K562 (cell line): ENCODE data around the gene KMT2A. TPM values are rescaled to one million over a fixed set of nuclear protein-coding genes. Genes with fewer than 3 reads are reported as not detected.

Experiments
- ARID4B ChIP-seq: sonication (generic); formaldehyde crosslinking; IDR thresholded peaks from 2 replicates; pipeline ENCODE4 v1.8.0; 2022; ENCODE audit warnings: mild to moderate bottlenecking, missing genetic modification reagents
- CREBBP ChIP-seq: IDR thresholded peaks from one replicate; pipeline ENCODE4 v1.6.1; 2012; ENCODE audit warnings: low read depth, mild to moderate bottlenecking, control low read depth, inconsistent platforms, low read length
- KLF6 ChIP-seq: fragments of 250-450 bp; sonication (Bioruptor Pico); IDR thresholded peaks from 2 replicates; pipeline ENCODE4 v1.4.0; 2020; ENCODE audit warnings: mild to moderate bottlenecking, moderate library complexity, borderline replicate concordance
- MED1 ChIP-seq: sonication (generic); formaldehyde crosslinking; IDR thresholded peaks from 2 replicates; pipeline ENCODE4 v1.8.1; 2023; ENCODE audit warnings: missing genetic modification reagents, borderline replicate concordance
- MEF2D ChIP-seq: conservative IDR thresholded peaks from 2 replicates; pipeline ENCODE4 v1.6.1; 2016; ENCODE audit warnings: low read depth, missing genetic modification characterization, missing compliant biosample characterization
- NCOA6 ChIP-seq: fragments of 450-650 bp; IDR thresholded peaks from 2 replicates; pipeline ENCODE4 v1.6.1; 2017; ENCODE audit warnings: mild to moderate bottlenecking
- PPARD ChIP-seq: fragments of 250-450 bp; sonication (Bioruptor Pico); IDR thresholded peaks from 2 replicates; pipeline ENCODE4 v1.8.0; 2022; ENCODE audit warnings: inconsistent platforms, mild to moderate bottlenecking, moderate library complexity
- PTBP1 ChIP-seq: fragments of 200-400 bp; formaldehyde crosslinking; IDR thresholded peaks from 2 replicates; pipeline ENCODE4 v1.6.1; 2017; ENCODE audit warnings: low read depth, low read length
- SIX5 ChIP-seq, 2 experiments: IDR thresholded peaks; 2 replicates each; pipeline ENCODE4 v1.6.1; 2011; ENCODE audit warnings: low read length in 2 of 2, borderline replicate concordance in 1 of 2, low read depth in 1 of 2, mild to moderate bottlenecking in 1 of 2, moderate library complexity in 1 of 2; ENCODE audit not compliant: insufficient read depth in 1 of 2
- SOX6 ChIP-seq: fragments of 450-650 bp; IDR thresholded peaks from 2 replicates; pipeline ENCODE4 v1.6.1; 2014; ENCODE audit warnings: mild to moderate bottlenecking
- SRSF1 ChIP-seq: fragments of 200-400 bp; formaldehyde crosslinking; IDR thresholded peaks from 2 replicates; pipeline ENCODE4 v1.6.1; 2017; ENCODE audit warnings: mild to moderate bottlenecking, low read depth, low read length, moderate library complexity
- WHSC1 ChIP-seq: IDR thresholded peaks from one replicate; pipeline ENCODE4 v1.6.1; 2012; ENCODE audit warnings: low read length, control low read depth, inconsistent platforms
- YBX1 ChIP-seq: fragments of 450-650 bp; IDR thresholded peaks from 2 replicates; pipeline ENCODE4 v1.7.1; 2016; ENCODE audit warnings: mild to moderate bottlenecking
- ZNF830 ChIP-seq: fragments of 250-450 bp; sonication (Bioruptor Pico); IDR thresholded peaks from 2 replicates; pipeline ENCODE4 v1.5.0; 2021; ENCODE audit warnings: mild to moderate bottlenecking
- polyA plus RNA-seq, 8 experiments: library from polyadenylated mRNA; depleted of rRNA in 4 of 8; stranded (reverse) in 5 of 8; unstranded in 3 of 8; fragments of >200 nt; fragmentation: Nextera tagmentation in 2 of 8; fragmentation: Illumina TruSeq in 1 of 8; extraction: Ambion mirVana in 2 of 8; extraction: Trizol in 1 of 8; gene quantifications; 2 replicates each; pipeline versions ENCODE4 v1.2.1 to v1.2.3, GENCODE V29; 2011 to 2014; ENCODE audit warnings: inconsistent platforms in 1 of 8, missing spikeins in 1 of 8
- total RNA-seq, 7 experiments: library from RNA; depleted of rRNA in 6 of 7; stranded (reverse); fragments of >200 nt in 6 of 7; fragmentation: Illumina TruSeq in 2 of 7; extraction: Trizol in 2 of 7; gene quantifications; 2 replicates each; pipeline versions ENCODE4 v1.2.1 to v1.2.3, GENCODE V29; 2011 to 2021; ENCODE audit warnings: low replicate concordance in 1 of 7
- TF ChIP-seq, protein P1 (sequence below): fragments of 450-650 bp; IDR thresholded peaks from 2 replicates; pipeline ENCODE4 v1.6.1; 2016; ENCODE audit warnings: antibody characterized with exemption
- TF ChIP-seq, protein P2 (sequence below): fragments of 250-450 bp; sonication (Bioruptor Pico); IDR thresholded peaks from 2 replicates; pipeline ENCODE4 v1.8.0; 2021; ENCODE audit warnings: mild to moderate bottlenecking, moderate library complexity
- TF ChIP-seq, protein P3 (sequence below): fragments of 250-450 bp; sonication (Bioruptor Pico); IDR thresholded peaks from 2 replicates; pipeline ENCODE4 v1.4.0; 2020; ENCODE audit warnings: mild to moderate bottlenecking, moderate library complexity

KMT2A gene
- total and polyA plus RNA-seq, 9 of the 15 experiments (the other 6 are each of a cell fraction or from before 2014, with no cell fraction given), result 9.6 to 59.9 (median 32.6) TPM

GRCh38 chr11:118530683-118531596 lies 94.6 kb downstream of the KMT2A start, which contains the start of gene TMEM25 (continued):
- TF ChIP-seq, protein P1, sequence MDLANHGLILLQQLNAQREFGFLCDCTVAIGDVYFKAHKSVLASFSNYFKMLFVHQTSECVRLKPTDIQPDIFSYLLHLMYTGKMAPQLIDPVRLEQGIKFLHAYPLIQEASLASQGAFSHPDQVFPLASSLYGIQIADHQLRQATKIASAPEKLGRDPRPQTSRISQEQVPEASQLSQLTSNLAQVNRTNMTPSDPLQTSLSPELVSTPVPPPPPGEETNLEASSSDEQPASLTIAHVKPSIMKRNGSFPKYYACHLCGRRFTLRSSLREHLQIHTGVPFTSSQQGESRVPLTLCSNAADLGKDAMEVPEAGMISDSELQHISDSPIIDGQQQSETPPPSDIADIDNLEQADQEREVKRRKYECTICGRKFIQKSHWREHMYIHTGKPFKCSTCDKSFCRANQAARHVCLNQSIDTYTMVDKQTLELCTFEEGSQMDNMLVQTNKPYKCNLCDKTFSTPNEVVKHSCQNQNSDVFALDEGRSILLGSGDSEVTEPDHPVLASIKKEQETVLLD, result no peak
- no peak; the same call in 1 of the 2 replicates for TF ChIP-seq ARID4B (CRISPR knock-in tag)
- no peak for TF ChIP-seq ZNF830 (CRISPR knock-in tag)
- TF ChIP-seq SOX6, result no peak
- no peak for TF ChIP-seq PPARD (CRISPR knock-in tag)
- peak; percentile 91 for TF ChIP-seq NCOA6
- no peak for TF ChIP-seq SRSF1
- no peak for TF ChIP-seq SIX5 (IDR thresholded peaks at IDR 0.05; ENCODE audit: borderline replicate concordance in 1 of 2, insufficient read depth in 1 of 2, low read depth in 1 of 2, low read length in 2 of 2)
- TF ChIP-seq CREBBP, result no peak
- TF ChIP-seq WHSC1, result no peak
- no peak for TF ChIP-seq KLF6 (CRISPR knock-in tag)
- no peak for TF ChIP-seq MEF2D (tag)
- TF ChIP-seq, protein P2, sequence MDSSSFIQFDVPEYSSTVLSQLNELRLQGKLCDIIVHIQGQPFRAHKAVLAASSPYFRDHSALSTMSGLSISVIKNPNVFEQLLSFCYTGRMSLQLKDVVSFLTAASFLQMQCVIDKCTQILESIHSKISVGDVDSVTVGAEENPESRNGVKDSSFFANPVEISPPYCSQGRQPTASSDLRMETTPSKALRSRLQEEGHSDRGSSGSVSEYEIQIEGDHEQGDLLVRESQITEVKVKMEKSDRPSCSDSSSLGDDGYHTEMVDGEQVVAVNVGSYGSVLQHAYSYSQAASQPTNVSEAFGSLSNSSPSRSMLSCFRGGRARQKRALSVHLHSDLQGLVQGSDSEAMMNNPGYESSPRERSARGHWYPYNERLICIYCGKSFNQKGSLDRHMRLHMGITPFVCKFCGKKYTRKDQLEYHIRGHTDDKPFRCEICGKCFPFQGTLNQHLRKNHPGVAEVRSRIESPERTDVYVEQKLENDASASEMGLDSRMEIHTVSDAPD, result no peak
- TF ChIP-seq, protein P3, sequence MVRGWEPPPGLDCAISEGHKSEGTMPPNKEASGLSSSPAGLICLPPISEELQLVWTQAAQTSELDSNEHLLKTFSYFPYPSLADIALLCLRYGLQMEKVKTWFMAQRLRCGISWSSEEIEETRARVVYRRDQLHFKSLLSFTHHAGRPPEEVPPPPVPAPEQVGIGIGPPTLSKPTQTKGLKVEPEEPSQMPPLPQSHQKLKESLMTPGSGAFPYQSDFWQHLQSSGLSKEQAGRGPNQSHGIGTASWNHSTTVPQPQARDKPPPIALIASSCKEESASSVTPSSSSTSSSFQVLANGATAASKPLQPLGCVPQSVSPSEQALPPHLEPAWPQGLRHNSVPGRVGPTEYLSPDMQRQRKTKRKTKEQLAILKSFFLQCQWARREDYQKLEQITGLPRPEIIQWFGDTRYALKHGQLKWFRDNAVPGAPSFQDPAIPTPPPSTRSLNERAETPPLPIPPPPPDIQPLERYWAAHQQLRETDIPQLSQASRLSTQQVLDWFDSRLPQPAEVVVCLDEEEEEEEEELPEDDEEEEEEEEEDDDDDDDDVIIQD, result no peak
- no peak for TF ChIP-seq MED1 (CRISPR knock-in tag)
- no peak for TF ChIP-seq YBX1
- TF ChIP-seq PTBP1, result no peak
